Trophoblast cell (in vitro differentiated cells and primary cell): Measurements from ENCODE around the gene FLVCR2.

Experiments
- DNase-seq, 2 donors: peaks; one replicate each; pipeline ENCODE4 v3.0.0-alpha.2; 2016
- H2AFZ ChIP-seq: 2 replicates; pipeline ENCODE4 v1.6.1; 2013; ENCODE audit warnings: low read length, moderate library complexity, mild to moderate bottlenecking; ENCODE audit not compliant: insufficient read depth, poor library complexity
- H2AK5ac ChIP-seq: 2 replicates; pipeline ENCODE4 v1.6.1; 2013; ENCODE audit warnings: mild to moderate bottlenecking, low read length
- H2BK120ac ChIP-seq: 2 replicates; pipeline ENCODE4 v1.6.1; 2013; ENCODE audit warnings: low read length, mild to moderate bottlenecking, moderate library complexity; ENCODE audit not compliant: insufficient read depth, poor library complexity
- H2BK12ac ChIP-seq: 2 replicates; pipeline ENCODE4 v1.6.1; 2013; ENCODE audit warnings: mild to moderate bottlenecking, low read length, moderate library complexity
- H2BK5ac ChIP-seq: 2 replicates; pipeline ENCODE4 v1.6.1; 2013; ENCODE audit warnings: low read length, low read depth, moderate library complexity, mild to moderate bottlenecking; ENCODE audit not compliant: poor library complexity
- H3K14ac ChIP-seq: 2 replicates; pipeline ENCODE4 v1.6.1; 2013; ENCODE audit warnings: mild to moderate bottlenecking, low read length
- H3K18ac ChIP-seq: 2 replicates; pipeline ENCODE4 v1.6.1; 2013; ENCODE audit warnings: mild to moderate bottlenecking, low read length
- H3K23ac ChIP-seq: 2 replicates; pipeline ENCODE4 v1.6.1; 2013; ENCODE audit warnings: low read length
- H3K27ac ChIP-seq: 2 replicates; pipeline ENCODE4 v1.5.1; 2013; ENCODE audit warnings: low read depth, mild to moderate bottlenecking, inconsistent platforms, low read length, moderate library complexity
- H3K27me3 ChIP-seq: 2 replicates; pipeline ENCODE4 v1.6.1; 2013; ENCODE audit warnings: inconsistent platforms, mild to moderate bottlenecking, low read length, moderate library complexity; ENCODE audit not compliant: insufficient read depth
- H3K36me3 ChIP-seq, 2 experiments: 1 replicate in 1 of 2; 2 replicates in 1 of 2; pipeline ENCODE4 v1.6.1; 2013; ENCODE audit warnings: low read length in 2 of 2, mild to moderate bottlenecking in 2 of 2, moderate library complexity in 1 of 2; ENCODE audit not compliant: insufficient read depth in 2 of 2, control insufficient read depth in 1 of 2
- H3K4ac ChIP-seq: 2 replicates; pipeline ENCODE4 v1.6.1; 2013; ENCODE audit warnings: low read depth, mild to moderate bottlenecking, low read length, moderate library complexity
- H3K4me1 ChIP-seq, 2 experiments: 1 replicate in 1 of 2; 2 replicates in 1 of 2; pipeline ENCODE4 v1.6.1; 2013; ENCODE audit warnings: low read length in 2 of 2, mild to moderate bottlenecking in 2 of 2, moderate library complexity in 1 of 2; ENCODE audit not compliant: insufficient read depth in 2 of 2, control insufficient read depth in 1 of 2
- H3K4me2 ChIP-seq: 2 replicates; pipeline ENCODE4 v1.6.1; 2013; ENCODE audit warnings: inconsistent platforms, mild to moderate bottlenecking, low read length, moderate library complexity
- H3K4me3 ChIP-seq: 2 replicates; pipeline ENCODE4 v1.5.1; 2013; ENCODE audit warnings: mild to moderate bottlenecking, low read depth, low read length, inconsistent platforms
- H3K79me1 ChIP-seq: one replicate; pipeline ENCODE4 v1.6.1; 2013; ENCODE audit warnings: low read length
- H3K79me2 ChIP-seq: 2 replicates; pipeline ENCODE4 v1.6.1; 2013; ENCODE audit warnings: low read length, mild to moderate bottlenecking; ENCODE audit not compliant: control insufficient read depth, insufficient read depth, poor library complexity
- H3K9ac ChIP-seq: 2 replicates; pipeline ENCODE4 v1.6.1; 2013; ENCODE audit warnings: mild to moderate bottlenecking, low read length
- H3K9me3 ChIP-seq: 2 replicates; pipeline ENCODE4 v1.6.1; 2013; ENCODE audit warnings: low read depth, mild to moderate bottlenecking, control low read depth, inconsistent platforms, low read length; ENCODE audit not compliant: insufficient read depth
- H4K12ac ChIP-seq: 2 replicates; pipeline ENCODE4 v1.6.1; 2013; ENCODE audit warnings: low read depth, mild to moderate bottlenecking, low read length, moderate library complexity
- H4K8ac ChIP-seq: 2 replicates; pipeline ENCODE4 v1.6.1; 2013; ENCODE audit warnings: low read depth, mild to moderate bottlenecking, low read length, moderate library complexity
- H4K91ac ChIP-seq: one replicate; pipeline ENCODE4 v1.6.1; 2013; ENCODE audit warnings: low read depth, mild to moderate bottlenecking, low read length, moderate library complexity
- WGBS: extraction: QIAGEN DNeasy Blood & Tissue Kit; methylation state at CpG from one replicate; pipeline ENCODE4 v1.1.7; 2013; ENCODE audit warnings: missing lambda C conversion rate; ENCODE audit not compliant: insufficient read length, insufficient coverage; ENCODE audit errors: extremely low coverage; 5-methylcytosine and 5-hydroxymethylcytosine counted together

Gene FLVCR2

GRCh38 chr14:75551021-75551420, 27.4 kb upstream of the FLVCR2 start:
- Histone ChIP-seq H3K4me3 (no peak overlapping the region), H3K79me2 (no peaks in the 10 kb centered on the region), H3K9ac (no peak overlapping the region), H2AFZ (no peak overlapping the region), H3K36me3 (no peaks in the 10 kb centered on the region), H4K91ac (no peak overlapping the region), H3K27me3 (no peaks in the 10 kb centered on the region), H3K9me3 (peaks cover 5% of the 10 kb centered on the region), H3K4me2 (no peak overlapping the region), H3K4me1 (peaks cover 20 to 35% of the 10 kb centered on the region in 2 experiments), H2BK5ac (no peak overlapping the region), H3K14ac (no peak overlapping the region), H3K27ac (no peak overlapping the region), H4K12ac (no peak overlapping the region), H2AK5ac (no peak overlapping the region), H2BK120ac (no peak overlapping the region), H2BK12ac (no peak overlapping the region), H3K79me1 (peaks cover 13% of the 10 kb centered on the region), H3K18ac (no peak overlapping the region), H3K23ac (no peak overlapping the region), H3K4ac (no peak overlapping the region), H4K8ac (no peak overlapping the region)
- DNase-seq = peak; percentile 70 to 91
- WGBS = no CpG with 5 or more reads among the region's 7 CpGs

DNA sequence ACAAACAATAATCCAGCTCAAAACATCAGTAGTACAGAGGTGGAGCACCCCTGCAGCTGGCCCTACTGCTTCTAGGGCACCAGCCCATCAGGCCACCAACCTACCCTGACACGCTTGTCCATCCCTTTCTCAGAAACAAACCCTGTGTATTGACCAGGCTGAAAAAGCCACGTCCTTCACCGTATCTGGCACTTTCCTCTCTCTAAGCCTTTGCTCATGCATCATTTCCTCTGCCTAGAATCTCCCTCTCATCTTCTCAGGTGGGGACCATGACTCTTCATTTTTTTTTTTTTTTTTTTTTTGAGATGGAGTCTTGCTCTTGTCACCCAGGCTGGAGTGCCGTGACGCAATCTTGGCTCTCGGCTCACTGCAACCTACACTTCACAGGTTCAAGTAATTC, 25.3 kb upstream of the FLVCR2 start:
- Histone ChIP-seq H4K91ac (peak overlapping the region; percentile 13), H3K9ac (no peak overlapping the region), H3K23ac (no peak overlapping the region), H3K36me3 (peaks cover 0 to 2% of the 10 kb centered on the region in 2 experiments), H3K4ac (no peak overlapping the region), H2AFZ (no peak overlapping the region), H3K18ac (no peak overlapping the region), H3K14ac (peak overlapping the region; percentile 2), H3K27ac (no peak overlapping the region), H3K79me2 (no peaks in the 10 kb centered on the region), H3K4me2 (no peak overlapping the region), H4K8ac (no peak overlapping the region), H2BK120ac (peak overlapping the region; percentile 8), H3K9me3 (peaks cover 7% of the 10 kb centered on the region), H3K4me1 (peaks cover 20 to 33% of the 10 kb centered on the region in 2 experiments), H4K12ac (no peak overlapping the region), H3K27me3 (no peaks in the 10 kb centered on the region), H2AK5ac (peak overlapping the region; percentile 17), H3K4me3 (no peak overlapping the region), H2BK12ac (peak overlapping the region; percentile 61), H3K79me1 (peaks cover 13% of the 10 kb centered on the region), H2BK5ac (no peak overlapping the region)
- WGBS = no CpG with 5 or more reads among the region's 6 CpGs
- no peak for DNase-seq

- Histone ChIP-seq H3K27me3 (no peaks in the 10 kb centered on the region), H4K91ac (peak overlapping the region; percentile 91), H3K4ac (no peak overlapping the region), H2AFZ (peak overlapping the region; percentile 1), H3K27ac (peak overlapping the region; percentile 56), H3K4me1 (peaks cover 20 to 33% of the 10 kb centered on the region in 2 experiments), H4K8ac (peak overlapping the region; percentile 72), H3K14ac (peak overlapping the region; percentile 72), H3K4me3 (no peak overlapping the region), H3K23ac (no peak overlapping the region), H2BK120ac (peak overlapping the region; percentile 89), H2BK5ac (peak overlapping the region; percentile 90), H4K12ac (peak overlapping the region; percentile 1), H3K9ac (no peak overlapping the region), H3K79me2 (no peaks in the 10 kb centered on the region), H3K18ac (no peak overlapping the region), H3K36me3 (peaks cover 0 to 2% of the 10 kb centered on the region in 2 experiments), H2AK5ac (peak overlapping the region; percentile 81), H3K9me3 (peaks cover 7% of the 10 kb centered on the region), H2BK12ac (peak overlapping the region; percentile 95), H3K79me1 (peaks cover 13% of the 10 kb centered on the region), H3K4me2 (peak overlapping the region; percentile 36)
- no CpG with 5 or more reads among the region's 4 CpGs for WGBS
- DNase-seq = no peak
These were observed 24.6 kb upstream of the FLVCR2 start for GRCh38 chr14:75553761-75554364.

DNA sequence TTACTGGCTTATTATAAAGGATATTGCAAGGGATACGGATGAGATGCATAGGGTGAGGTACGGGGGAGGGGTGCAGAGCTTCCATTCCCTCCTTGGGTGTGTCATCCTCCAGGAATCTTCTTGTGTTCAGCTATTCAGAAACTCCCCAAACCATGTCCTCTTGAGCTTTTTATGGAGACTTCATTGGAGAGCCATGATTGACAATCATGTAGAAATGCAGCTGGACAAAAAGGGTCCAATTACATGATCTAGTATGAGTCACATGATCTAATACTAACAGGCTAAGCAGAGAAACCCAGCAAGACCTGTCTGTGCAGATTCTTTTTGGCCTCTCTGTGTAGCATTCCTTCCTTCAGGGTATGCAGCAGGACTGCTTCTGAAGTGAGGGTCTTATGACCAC, 23.9 kb upstream of the FLVCR2 start:
- Histone ChIP-seq H2BK5ac (peak overlapping the region; percentile 90), H4K8ac (peak overlapping the region; percentile 72), H3K36me3 (peaks cover 0 to 2% of the 10 kb centered on the region in 2 experiments), H3K9me3 (peaks cover 7% of the 10 kb centered on the region), H3K79me2 (no peaks in the 10 kb centered on the region), H4K12ac (no peak overlapping the region), H2BK12ac (peak overlapping the region; percentile 95), H3K23ac (no peak overlapping the region), H2AK5ac (no peak overlapping the region), H2BK120ac (peak overlapping the region; percentile 89), H4K91ac (peak overlapping the region; percentile 91), H3K4me2 (peak overlapping the region; percentile 21), H3K27me3 (no peaks in the 10 kb centered on the region), H3K4ac (no peak overlapping the region), H3K27ac (peak overlapping the region; percentile 56), H3K4me1 (peaks cover 20 to 34% of the 10 kb centered on the region in 2 experiments), H3K18ac (no peak overlapping the region), H3K79me1 (peaks cover 13% of the 10 kb centered on the region), H2AFZ (peak overlapping the region; percentile 1), H3K14ac (no peak overlapping the region), H3K4me3 (no peak overlapping the region), H3K9ac (no peak overlapping the region)
- WGBS = no CpG with 5 or more reads among the region's 2 CpGs
- peak; percentile 93 to 94 for DNase-seq
